Adrenal gland (tissue), 12 donors: Measurements from ENCODE around the gene GPR27. TPM values are rescaled to one million over a fixed set of nuclear protein-coding genes. Genes with fewer than 3 reads are reported as not detected.

Experiments
- DNase-seq, 7 donors: peaks; one replicate each; pipeline ENCODE4 v3.0.0-alpha.2; 2019 to 2020
- H3K27ac ChIP-seq, 5 donors: fragments of 200-600 bp; sonication (generic) in 4 of 5; 1 replicate in 3 of 5; 2 replicates in 2 of 5; pipeline versions ENCODE4 v1.5.1 to v1.8.0; 2016 to 2020; ENCODE audit warnings: mild to moderate bottlenecking in 1 of 5
- H3K27me3 ChIP-seq: fragments of 200-600 bp; 2 replicates; pipeline ENCODE4 v1.8.0; 2021
- H3K36me3 ChIP-seq, 2 donors: fragments of 200-600 bp; replicated peaks in 1 of 2; 1 replicate in 1 of 2; 2 replicates in 1 of 2; pipeline versions ENCODE4 v1.5.1 to v1.8.0; 2018 to 2022
- H3K4me1 ChIP-seq, 2 donors: fragments of 200-600 bp; replicated peaks in 1 of 2; 1 replicate in 1 of 2; 2 replicates in 1 of 2; pipeline versions ENCODE4 v1.5.1 to v1.8.0; 2018 to 2021
- H3K4me3 ChIP-seq, 4 donors: fragments of 200-600 bp; sonication (generic) in 3 of 4; one replicate each; pipeline ENCODE4 v1.5.1; 2016 to 2018
- H3K9me3 ChIP-seq, 3 donors: fragments of 200-600 bp; sonication (generic) in 1 of 3; replicated peaks in 1 of 3; 1 replicate in 2 of 3; 2 replicates in 1 of 3; pipeline versions ENCODE4 v1.5.1 to v1.8.0; 2016 to 2021
- CTCF ChIP-seq, 6 experiments: fragments of 450-650 bp in 4 of 6; fragments of 200-600 bp in 2 of 6; sonication (generic) in 1 of 6; IDR thresholded peaks; 1 replicate in 5 of 6; 2 replicates in 1 of 6; pipeline versions ENCODE4 v1.5.1 to v1.8.0; 2016 to 2021; ENCODE audit warnings: antibody characterized with exemption in 6 of 6, mild to moderate bottlenecking in 2 of 6, moderate library complexity in 1 of 6
- POLR2A ChIP-seq, 2 donors: fragments of 450-650 bp; IDR thresholded peaks; one replicate each; pipeline ENCODE4 v1.6.1; 2017; ENCODE audit warnings: antibody characterized with exemption in 2 of 2, mild to moderate bottlenecking in 2 of 2, moderate library complexity in 1 of 2
- WGBS, 4 donors: extraction: QIAGEN DNeasy Blood & Tissue Kit in 2 of 4; methylation state at CpG; one replicate each; pipeline versions ENCODE4 v1.1.5 to v1.1.7; 2013 to 2017; 5-methylcytosine and 5-hydroxymethylcytosine counted together
- intact Hi-C, 2 donors: fragments of 100-400 bp; cut with DNase I; formaldehyde crosslinking; loops; one replicate each; pipeline versions ENCODE4 v1.14.1 to v1.15.0; 2022 to 2023
- polyA plus RNA-seq, 3 donors: library from polyadenylated mRNA; stranded (reverse); fragments of 200-250 nt in 2 of 3; fragments of 350-450 nt in 1 of 3; fragmentation: Illumina TruSeq in 1 of 3; extraction: RNeasy Lipid Tissue Mini Kit (QIAGEN cat#74804) in 1 of 3; gene quantifications; one replicate each; pipeline ENCODE4 v1.2.3, GENCODE V29; 2013 to 2014
- total RNA-seq, 9 donors: library from RNA; depleted of rRNA in 4 of 9; stranded (reverse); fragments of >200 nt in 4 of 9; fragments of 120-200 nt in 1 of 9; fragmentation: NEBNext Ultra II Directional in 1 of 9; extraction: Animal tissue kit (Norgen Biotek cat#: 25700) in 1 of 9; gene quantifications; one replicate each; pipeline versions ENCODE4 v1.1.0 to v1.2.4, GENCODE V29; 2013 to 2023
- donor health status: healthy with polysubstance abuse.
- donor health status: Bipolar disorder and iron deficiency.
- donor health status: DM: yes; HTN: yes; CAD: no.
- donor health status: DM: no; HTN: no; CAD: no.
- donor health status: DM: no; HTN: no; CAD: no.
- donor health status: DM: yes; HTN: yes; CAD: no.

Gene GPR27
- total and polyA plus RNA-seq, 12 donors: 0.48 to 3.9 (median 1.6) TPM; not detected in 1

- no peak for TF ChIP-seq POLR2A (IDR thresholded peaks at IDR 0.05)
- TF ChIP-seq CTCF (IDR thresholded peaks at IDR 0.05): no peak
- WGBS, 4 donors: 92 to 100% (median 97%) methylated on average over 1 of the region's 1 CpG
- H3K4me1 ChIP-seq: no peaks in the 10 kb centered on the region
- H3K36me3 ChIP-seq: no peaks in the 10 kb centered on the region
- DNase-seq: no peak
- H3K27ac ChIP-seq: no peak overlapping the region
- H3K9me3 ChIP-seq: peaks cover 0 to 17% (median 6%) of the 10 kb centered on the region in 3 donors
- H3K27me3 ChIP-seq: no peaks in the 10 kb centered on the region
- intact Hi-C loops: no loop called here
- H3K4me3 ChIP-seq: no peak overlapping the region
Observed at GRCh38 chr3:71742621-71743020, 11.0 kb upstream of the GPR27 start.

GRCh38 chr3:71744738-71745137 lies 8.9 kb upstream of the GPR27 start:
- no peak for DNase-seq
- no peaks in the 10 kb centered on the region for H3K27me3 ChIP-seq
- no peaks in the 10 kb centered on the region for H3K36me3 ChIP-seq
- intact Hi-C loops: no loop called here
- no peaks in the 10 kb centered on the region for H3K4me1 ChIP-seq
- peaks cover 0 to 17% (median 6%) of the 10 kb centered on the region in 3 donors for H3K9me3 ChIP-seq
- no peak overlapping the region for H3K27ac ChIP-seq
- no peak overlapping the region for H3K4me3 ChIP-seq
- TF ChIP-seq CTCF (IDR thresholded peaks at IDR 0.05): no peak
- no peak for TF ChIP-seq POLR2A (IDR thresholded peaks at IDR 0.05)
- WGBS, 4 donors: 81 to 85% (median 83%) methylated on average over 3 of the region's 3 CpGs

- no peak for DNase-seq
- intact Hi-C loops: no loop called here
- Histone ChIP-seq H3K9me3 (no peaks in the 10 kb centered on the region), H3K4me3 (no peak overlapping the region), H3K27me3 (peaks cover 16% of the 10 kb centered on the region), H3K36me3 (no peaks in the 10 kb centered on the region), H3K27ac (no peak overlapping the region), H3K4me1 (peaks cover 0 to 2% of the 10 kb centered on the region in 2 donors)
- WGBS, 4 donors: 70 to 80% (median 73%) methylated on average over 4 of the region's 4 CpGs
- TF ChIP-seq CTCF (IDR thresholded peaks at IDR 0.05) (no peak), POLR2A (IDR thresholded peaks at IDR 0.05) (no peak)
Observed at GRCh38 chr3:71751602-71752001, 2.1 kb upstream of the GPR27 start.

- H3K27me3 ChIP-seq: peaks cover 16% of the 10 kb centered on the region
- WGBS, 4 donors: 13 to 68% (median 37%) methylated on average over 12 to 67 of the region's 68 CpGs
- no peak overlapping the region for H3K27ac ChIP-seq
- intact Hi-C loops: no loop called here
- no peaks in the 10 kb centered on the region for H3K36me3 ChIP-seq
- H3K9me3 ChIP-seq: no peaks in the 10 kb centered on the region
- H3K4me3 ChIP-seq: peak overlapping the region in 1 of 4 donors; percentile 54
- no peak for DNase-seq
- H3K4me1 ChIP-seq: peaks cover 0 to 2% of the 10 kb centered on the region in 2 donors
- no peak for TF ChIP-seq POLR2A (IDR thresholded peaks at IDR 0.05)
- TF ChIP-seq CTCF (IDR thresholded peaks at IDR 0.05): no peak
Observed at GRCh38 chr3:71752831-71753700, 589 bp upstream of the GPR27 start.
